GM12864 (cell line): ENCODE measurements around the gene CENPP.
A peak's percentile ranks its signal among the peaks of the same experiment; 100 is the strongest.

Experiments
- DNase-seq: peaks from one replicate; pipeline ENCODE4 v3.0.0-alpha.2; 2011; ENCODE audit warnings: low read depth
- H3K4me3 ChIP-seq: 2 replicates; pipeline ENCODE4 v1.5.1; 2011; ENCODE audit warnings: mild to moderate bottlenecking, low read depth, low read length, control low read depth
- CTCF ChIP-seq: IDR thresholded peaks from 2 replicates; pipeline ENCODE4 v1.5.1; 2011; ENCODE audit warnings: low read depth, mild to moderate bottlenecking, moderate library complexity, low read length, control low read depth, inconsistent platforms; ENCODE audit errors: missing control alignments

The CENPP gene

DNA sequence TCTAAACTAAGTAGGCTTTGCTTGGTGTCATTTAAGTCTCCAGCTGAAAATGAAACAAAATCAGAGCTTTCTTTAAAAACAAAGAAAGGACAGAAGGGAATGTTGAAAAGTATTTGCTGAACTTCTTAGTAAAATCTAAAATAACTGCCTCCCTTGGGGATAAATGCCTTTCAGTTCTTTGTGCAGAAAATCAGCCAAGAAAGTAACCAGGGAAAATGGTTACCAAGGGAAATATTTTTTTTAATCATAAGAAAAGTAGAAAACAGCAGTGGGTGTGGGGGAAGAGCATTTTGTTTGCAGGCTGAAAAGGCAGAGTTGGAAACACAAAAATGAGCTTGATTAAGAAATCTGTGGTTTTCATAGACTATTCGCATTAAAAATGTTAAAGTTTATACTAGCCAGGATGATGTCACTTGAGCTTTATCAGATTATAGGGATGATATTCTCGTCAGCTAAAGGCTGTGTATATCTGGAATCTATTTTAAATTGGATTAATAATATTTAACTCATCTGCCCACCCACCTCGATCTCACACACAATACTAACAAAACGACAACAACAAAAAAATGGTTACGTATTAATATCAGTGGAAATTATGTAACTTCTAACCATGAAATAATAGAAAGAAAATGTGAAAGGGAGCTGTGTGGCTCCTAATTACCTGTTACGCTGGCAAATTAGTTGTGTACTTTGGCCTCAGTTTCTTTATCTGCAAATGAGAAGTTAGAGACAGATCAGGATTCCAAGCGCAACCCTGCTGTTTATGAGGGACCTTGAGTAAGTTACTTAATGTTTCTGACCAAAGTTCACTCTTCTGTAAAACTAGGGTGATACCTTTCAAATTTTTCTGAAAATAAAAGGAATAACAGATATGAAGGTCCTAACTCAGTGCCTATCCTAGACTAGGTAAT, 210.4 kb downstream of the CENPP start, which contains the start of gene ECM2:
ECM2 (minus strand) TSS at position 51 of the 911 bp plus-strand sequence. CDS start 13,124 bp downstream, outside the sequence.
- no peak for DNase-seq
- peak within 1 kb of the TSS; percentile 39; the same call in 1 of the 2 replicates for H3K4me3 ChIP-seq
- TF ChIP-seq CTCF: no peak

DNA sequence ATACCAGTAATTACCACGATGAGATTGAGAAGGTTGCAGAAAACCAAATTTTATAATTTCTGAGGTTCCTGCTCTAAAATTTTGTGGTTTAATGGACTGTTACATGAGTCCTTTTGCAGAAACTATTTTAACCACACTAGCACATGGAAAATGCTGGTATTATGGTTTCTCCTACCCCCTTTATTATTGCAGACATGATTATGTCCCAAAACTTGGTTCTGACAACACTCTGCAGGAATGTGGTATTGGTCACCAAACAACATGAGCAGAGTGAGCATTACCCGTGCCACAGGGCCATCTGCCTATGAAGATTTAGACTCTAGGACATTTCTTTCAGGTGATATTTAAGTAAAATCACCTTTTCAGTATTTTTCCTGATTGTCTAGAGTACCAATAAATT, 212.8 kb downstream of the CENPP start:
- no peak for DNase-seq
- no peak overlapping the region for H3K4me3 ChIP-seq
- TF ChIP-seq CTCF: no peak

DNA sequence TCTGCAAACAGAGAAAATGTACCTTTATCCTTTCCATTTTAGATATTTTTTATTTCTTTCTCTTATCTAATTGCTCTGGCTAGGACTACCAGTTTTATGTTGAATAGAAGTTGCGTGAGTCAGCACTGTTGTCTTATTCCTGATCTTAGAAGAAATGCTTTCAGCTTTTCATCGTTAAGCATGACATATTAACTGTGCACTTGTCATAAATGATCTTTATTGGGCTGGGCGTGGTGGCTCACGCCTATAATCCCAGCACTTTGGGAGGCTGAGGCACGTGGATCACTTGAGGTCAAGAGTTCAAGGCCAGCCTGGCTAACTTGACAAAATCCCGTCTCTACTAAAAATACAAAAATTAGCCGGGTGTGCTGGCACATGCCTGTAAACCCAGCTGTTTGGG, 218.2 kb downstream of the CENPP start:
- DNase-seq: no peak
- TF ChIP-seq CTCF: no peak
- no peak overlapping the region for H3K4me3 ChIP-seq

DNA sequence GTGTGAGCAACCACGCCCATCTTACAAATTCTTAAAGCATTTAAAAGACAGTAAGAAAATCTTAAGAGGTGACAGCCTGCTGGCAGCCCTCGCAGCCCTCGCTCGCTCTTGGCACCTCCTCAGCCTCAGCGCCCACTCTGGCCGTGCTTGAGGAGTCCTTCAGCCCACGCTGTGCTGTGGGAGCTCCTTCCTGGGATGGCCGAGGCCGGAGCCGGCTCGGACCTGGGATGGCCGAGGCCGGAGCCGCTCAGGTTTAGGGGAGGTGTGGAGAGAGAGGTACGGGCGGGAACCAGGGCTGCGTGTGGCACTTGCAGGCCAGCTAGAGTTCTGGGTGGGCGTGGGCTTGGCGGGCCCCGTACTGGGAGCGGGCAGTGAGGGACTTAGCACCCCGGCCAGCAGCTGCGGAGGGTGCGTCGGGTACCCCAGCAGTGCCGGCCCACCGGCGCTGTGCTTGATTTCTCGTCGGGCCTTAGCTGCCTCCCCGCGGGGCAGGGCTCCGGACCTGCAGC, 219.3 kb downstream of the CENPP start:
- TF ChIP-seq CTCF: no peak
- DNase-seq: no peak
- H3K4me3 ChIP-seq: no peak overlapping the region

DNA sequence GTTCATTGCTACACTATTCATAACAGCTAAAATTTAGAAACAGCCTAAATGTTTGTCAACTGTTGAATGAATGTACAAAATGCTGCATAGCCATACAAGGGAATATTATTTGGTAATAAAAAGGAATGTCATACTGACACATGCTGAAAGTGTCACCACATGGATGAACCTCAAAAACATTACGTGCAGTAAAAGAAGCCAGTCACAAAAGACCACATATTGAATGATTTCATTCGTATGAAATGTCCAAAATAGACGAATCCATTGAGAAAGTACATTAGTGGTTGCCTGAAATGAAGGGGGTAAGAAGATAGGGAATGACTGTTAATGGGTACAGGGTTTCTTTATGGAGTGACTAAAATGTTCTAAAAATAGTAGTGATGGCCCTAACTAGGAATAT, 221.6 kb downstream of the CENPP start:
- no peak for TF ChIP-seq CTCF
- DNase-seq: no peak
- no peak overlapping the region for H3K4me3 ChIP-seq

- no peak overlapping the region for H3K4me3 ChIP-seq
- no peak for DNase-seq
- TF ChIP-seq CTCF: no peak
Measured at GRCh38 chr9:92550765-92551164, 225.0 kb downstream of the CENPP start.
